ENCODE measurements around the gene ZNF774.
"Not testable (repeated sequence)": the region's sequence is repeated elsewhere in the genome, so short reads cannot be mapped to it uniquely, and the experiment has no call there.

Gene ZNF774

GRCh38 chr15:90347431-90348065 lies 4.5 kb upstream of the ZNF774 start:
- not testable (repeated sequence) for DNase-seq

DNA sequence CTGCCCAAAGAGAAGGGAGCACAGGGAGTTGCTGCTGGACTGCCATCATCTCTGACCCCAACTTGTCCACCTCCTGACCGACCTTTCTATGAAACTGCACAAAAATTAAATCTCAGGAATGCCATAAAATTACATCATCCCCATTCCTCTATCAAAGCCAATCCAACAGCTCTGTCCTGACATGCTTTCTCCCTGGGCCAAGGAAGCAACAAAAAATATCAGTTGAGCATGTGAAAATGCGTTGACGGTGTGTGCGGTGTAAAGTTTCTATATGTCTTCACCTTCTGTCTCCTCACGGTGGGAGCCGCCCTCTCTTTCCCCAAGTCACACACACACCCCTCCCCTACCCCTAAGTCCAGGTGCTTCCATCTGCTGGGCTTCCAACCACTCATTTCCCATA lies 3.6 kb upstream of the ZNF774 start:
- no peak for DNase-seq

- no peak for DNase-seq
These were observed 3.0 kb upstream of the ZNF774 start for GRCh38 chr15:90349072-90349471.

GRCh38 chr15:90349821-90350220 lies 2.3 kb upstream of the ZNF774 start:
- no peak for DNase-seq

GRCh38 chr15:90351479-90352106 lies 491 bp upstream of the ZNF774 start:
- no peak for DNase-seq

- no peak for DNase-seq
These were observed 2.9 kb downstream of the ZNF774 start for GRCh38 chr15:90354986-90355385.

- no peak for DNase-seq
These were observed 6.3 kb downstream of the ZNF774 start for GRCh38 chr15:90358124-90359033.

DNA sequence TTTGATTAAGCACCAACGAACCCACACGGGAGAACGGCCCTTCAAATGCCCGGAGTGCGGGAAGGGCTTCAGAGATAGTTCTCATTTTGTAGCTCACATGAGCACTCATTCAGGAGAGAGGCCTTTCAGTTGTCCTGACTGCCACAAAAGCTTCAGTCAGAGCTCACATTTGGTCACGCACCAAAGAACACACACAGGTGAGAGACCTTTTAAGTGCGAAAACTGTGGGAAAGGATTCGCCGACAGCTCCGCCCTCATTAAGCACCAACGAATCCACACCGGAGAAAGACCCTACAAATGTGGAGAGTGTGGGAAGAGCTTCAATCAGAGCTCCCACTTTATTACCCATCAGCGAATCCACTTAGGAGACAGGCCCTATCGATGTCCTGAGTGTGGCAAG lies 8.7 kb downstream of the ZNF774 start:
- DNase-seq = no peak

- no peak for DNase-seq
These were observed 10.8 kb downstream of the ZNF774 start for GRCh38 chr15:90362936-90363212.

DNA sequence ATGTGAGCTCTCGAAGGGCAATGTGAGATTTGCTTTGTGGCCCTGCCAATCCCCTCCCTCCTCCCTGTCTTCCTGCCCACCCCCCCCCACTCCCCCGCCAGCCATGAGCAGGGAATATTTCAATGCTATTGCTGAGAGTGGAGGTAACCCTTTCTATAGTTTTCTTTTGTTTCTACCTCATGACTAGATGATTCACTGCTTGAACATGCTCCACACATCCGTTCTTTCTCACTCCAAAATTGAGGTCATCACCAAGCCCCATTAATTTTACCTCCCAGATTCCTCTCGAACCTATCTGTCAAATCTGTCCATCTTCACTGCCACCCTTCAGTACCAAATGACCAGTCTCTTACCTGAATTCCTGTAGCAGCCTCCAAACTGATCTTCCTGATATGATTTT lies 12.2 kb downstream of the ZNF774 start:
- no peak for DNase-seq

- DNase-seq = no peak
These were observed 13.5 kb downstream of the ZNF774 start for GRCh38 chr15:90365414-90366055.

GRCh38 chr15:90367576-90367975 lies 15.5 kb downstream of the ZNF774 start:
- no peak for DNase-seq

- no peak for DNase-seq
These were observed 23.0 kb downstream of the ZNF774 start for GRCh38 chr15:90375071-90375470.

DNA sequence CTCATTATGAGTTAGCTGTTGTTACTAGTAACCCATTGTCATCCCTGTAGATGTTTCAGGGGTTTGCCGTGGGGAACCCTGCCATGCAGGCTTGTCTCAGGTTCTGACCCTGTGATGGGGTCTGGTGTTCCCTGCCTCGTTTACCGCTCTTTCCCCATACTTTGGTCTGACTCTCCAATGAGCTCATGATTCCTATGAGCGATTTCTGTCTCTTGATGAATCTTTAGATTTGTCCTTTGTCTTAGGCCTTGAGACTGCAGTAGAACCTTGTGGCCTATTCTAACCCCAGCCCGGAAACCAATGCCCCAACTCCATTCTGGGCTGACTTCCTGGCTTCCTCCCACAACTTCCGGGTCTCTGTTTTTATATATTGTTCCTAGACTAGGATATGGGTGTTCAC lies 24.7 kb downstream of the ZNF774 start:
- peak; percentile 61 for DNase-seq

GRCh38 chr15:90379263-90379662 lies 27.2 kb downstream of the ZNF774 start:
- DNase-seq = no peak

- no peak for DNase-seq
These were observed 29.4 kb downstream of the ZNF774 start for GRCh38 chr15:90381515-90381914.

GRCh38 chr15:90382320-90382719 lies 30.2 kb downstream of the ZNF774 start:
- no peak for DNase-seq

GRCh38 chr15:90386221-90386620 lies 34.1 kb downstream of the ZNF774 start:
- no peak for DNase-seq

DNA sequence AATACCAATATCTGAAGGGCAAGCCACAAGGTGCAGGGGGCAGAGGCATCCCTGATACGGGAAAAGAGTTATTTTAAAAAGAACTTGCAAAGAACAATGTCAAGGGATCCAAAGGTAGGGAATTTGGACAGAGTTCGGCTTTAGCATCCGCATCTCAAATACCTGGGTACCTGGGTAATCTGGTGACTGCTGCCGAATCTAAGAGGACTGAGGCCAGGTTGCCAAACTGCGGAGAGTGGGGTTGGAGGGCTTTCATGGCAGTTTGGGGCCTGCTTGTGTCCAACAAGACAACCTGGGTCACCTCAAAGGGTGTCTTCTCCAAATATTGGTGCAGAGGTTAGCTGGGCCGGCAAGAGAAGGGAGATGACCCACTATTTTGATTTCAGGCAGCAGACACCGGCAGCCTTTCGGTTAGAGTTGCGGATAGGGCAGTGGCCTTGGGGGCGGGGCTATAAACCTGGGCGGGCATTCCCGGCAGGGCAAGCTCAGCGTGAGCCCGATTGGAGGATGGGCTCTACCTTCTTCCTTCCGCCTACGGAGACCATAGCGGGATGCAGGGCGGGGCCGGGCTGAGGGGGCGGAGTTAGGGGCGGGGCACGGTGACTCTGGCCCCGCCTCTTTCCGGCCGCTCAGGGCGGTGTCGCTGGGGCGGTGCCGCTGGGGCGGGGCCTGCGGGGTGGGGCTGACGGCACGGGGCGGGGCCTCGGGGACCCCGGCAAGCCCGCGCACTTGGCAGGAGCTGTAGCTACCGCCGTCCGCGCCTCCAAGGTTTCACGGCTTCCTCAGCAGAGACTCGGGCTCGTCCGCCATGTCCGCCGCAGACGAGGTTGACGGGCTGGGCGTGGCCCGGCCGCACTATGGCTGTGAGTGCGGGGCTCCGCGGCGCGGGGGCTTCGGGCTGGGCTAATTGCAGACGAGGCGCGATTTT lies 35.7 kb downstream of the ZNF774 start, which contains the start of gene IQGAP1:
TSS of gene IQGAP1 (plus strand) at position 709 of the 928 bp plus-strand sequence. CDS start at position 809, 100 bp downstream.
- peak; percentile 98 for DNase-seq

DNA sequence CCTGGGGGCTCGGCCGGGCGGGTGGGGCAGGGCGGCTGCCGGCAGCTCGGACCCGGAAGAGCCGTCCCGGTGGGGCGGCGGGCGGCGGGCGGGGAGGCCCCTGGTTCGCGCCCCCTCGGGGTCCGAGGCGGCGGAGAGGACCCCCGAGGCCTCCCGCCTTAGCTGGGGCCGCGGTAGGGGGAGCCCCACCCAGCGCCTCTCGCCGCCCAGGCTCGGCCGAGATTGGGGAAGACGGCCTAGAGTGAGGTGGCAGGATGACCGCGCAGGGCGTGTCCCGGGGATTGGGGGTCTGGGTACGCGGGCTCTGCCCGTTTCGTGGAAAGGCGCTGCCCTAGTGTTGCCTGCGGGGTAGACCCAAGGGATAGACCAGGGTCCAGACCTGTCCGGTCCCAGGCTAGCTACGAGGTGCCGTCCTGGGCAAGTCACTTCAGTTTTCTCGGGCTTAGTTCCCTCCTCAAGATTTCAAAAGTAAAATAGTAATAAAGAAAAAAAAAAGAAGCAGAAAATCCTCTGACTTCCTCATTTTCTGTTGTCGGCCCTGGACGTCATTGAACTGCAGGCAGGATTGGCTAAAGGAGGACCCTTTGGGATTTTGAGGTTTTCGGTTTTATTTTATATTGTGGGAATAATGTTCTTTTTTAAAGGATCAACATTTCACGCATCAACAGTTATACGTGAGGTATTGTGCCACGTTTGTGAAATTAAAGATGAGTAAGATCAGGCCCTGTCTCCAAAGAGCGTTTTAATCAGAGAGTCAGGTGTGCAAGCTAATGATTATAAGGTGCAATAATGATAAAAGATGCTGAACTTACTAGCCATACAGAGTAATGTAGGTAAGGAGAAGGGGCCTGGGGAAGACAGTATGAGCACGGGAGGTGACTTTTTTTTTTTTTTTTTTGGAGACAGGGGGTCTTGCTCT lies 36.6 kb downstream of the ZNF774 start:
- peak; percentile 58 for DNase-seq

DNA sequence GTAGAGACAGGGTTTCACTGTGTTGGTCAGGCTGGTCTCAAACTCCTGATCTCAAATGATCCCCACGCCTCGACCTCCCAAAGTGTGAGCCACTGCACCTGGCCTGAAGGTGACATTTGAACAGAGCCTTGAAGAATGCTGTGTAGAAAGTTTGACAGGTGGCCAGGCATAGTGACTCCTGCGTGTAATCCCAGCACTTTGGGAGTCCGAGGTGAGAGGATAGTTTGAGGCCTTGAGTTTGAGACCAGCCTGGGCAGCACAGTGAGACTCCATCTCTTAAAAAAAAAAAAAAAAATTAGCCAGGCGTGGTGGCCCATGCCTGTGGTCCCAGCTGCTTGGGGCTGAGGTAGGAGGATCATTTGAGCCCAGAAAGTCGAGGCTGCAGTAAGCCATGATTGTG lies 37.4 kb downstream of the ZNF774 start:
- no peak for DNase-seq
